ENCODE results near the gene EXOSC10. TPM values are rescaled to one million over a fixed set of nuclear protein-coding genes. Genes with fewer than 3 reads are reported as not detected.

EXOSC10 gene
- total and polyA plus RNA-seq, 2 donors (not counting 3 experiments of a cell fraction or from before 2014, with no cell fraction given): 74.9 to 103 TPM

GRCh38 chr1:11058026-11058425 lies 41.6 kb downstream of the EXOSC10 start:
- no peak overlapping the region for H3K4me2 ChIP-seq (ENCODE audit: insufficient read depth, low read length)

GRCh38 chr1:11057477-11057876 lies 42.2 kb downstream of the EXOSC10 start:
- H3K27ac ChIP-seq (ENCODE audit: insufficient read depth, low read depth, low read length): no peak overlapping the region
- intact Hi-C loops (cut with micrococcal nuclease) (no loop called here), dilution Hi-C loops (cut with MboI; ENCODE audit: extremely low pct_ligation_motif_present, low sequenced_read_pairs) (no loop called here)
- FAIRE-seq: no peak
- no peak overlapping the region for H2AFZ ChIP-seq (ENCODE audit: low read depth, low read length)
- no peaks in the 10 kb centered on the region for H3K9me3 ChIP-seq (replicated peaks; ENCODE audit: control insufficient read depth, insufficient read depth, low read length)
- H3K4me2 ChIP-seq (ENCODE audit: insufficient read depth, low read length): no peak overlapping the region
- H3K79me2 ChIP-seq (ENCODE audit: control insufficient read depth, insufficient read depth, low read length): peaks cover 20% of the 10 kb centered on the region
- ChIA-PET CTCF (interaction anchor here (3.1 kb wide), 1 partner anchor 20 kb away, joined by 21 read pairs; no protein-coding TSS in a partner anchor), POLR2A (no interaction called here)
- BruUV-seq (replicated peaks): no TSS peak
- DNase-seq (ENCODE audit: low read depth, low spot score): no peak
- H4K20me1 ChIP-seq (replicated peaks; ENCODE audit: control insufficient read depth, extremely low read depth, insufficient read depth, low read length): no peaks in the 10 kb centered on the region
- no peak overlapping the region for H3K4me3 ChIP-seq (replicated peaks in 1 of 3; ENCODE audit: insufficient read depth in 1 of 3, low read depth in 1 of 3, low read length in 3 of 3)
- H3K36me3 ChIP-seq (ENCODE audit: control insufficient read depth in 2 of 2, extremely low read depth in 1 of 2, insufficient read depth in 2 of 2, low read length in 2 of 2): peaks cover 0 to 12% of the 10 kb centered on the region in 2 experiments
- no peaks in the 10 kb centered on the region for H3K27me3 ChIP-seq (ENCODE audit: control insufficient read depth in 2 of 2, insufficient read depth in 2 of 2, low read length in 2 of 2)
- no peak overlapping the region for H3K9ac ChIP-seq (replicated peaks; ENCODE audit: extremely low read depth, insufficient read depth, low read length)
- TF ChIP-seq EZH2 (IDR thresholded peaks at IDR 0.05; ENCODE audit: borderline replicate concordance, low read depth, low read length, severe bottlenecking) (no peak), MAX (IDR thresholded peaks at IDR 0.05; ENCODE audit: insufficient read depth, insufficient read length) (no peak), POLR2AphosphoS5 (IDR thresholded peaks at IDR 0.05; ENCODE audit: insufficient read depth, low read depth, low read length) (no peak), JUN (IDR thresholded peaks at IDR 0.05; ENCODE audit: borderline replicate concordance, insufficient read depth, insufficient read length, low read depth) (no peak), GATA2 (IDR thresholded peaks at IDR 0.05; ENCODE audit: insufficient read depth, insufficient read length, low read depth, low read length) (no peak), MYC (IDR thresholded peaks at IDR 0.05; ENCODE audit: low read depth, low read length) (no peak), CTCF (IDR thresholded peaks at IDR 0.05; ENCODE audit: extremely low read depth in 1 of 2, insufficient read depth in 1 of 2, low read depth in 1 of 2, low read length in 2 of 2) (no peak), POLR2A (IDR thresholded peaks at IDR 0.05; ENCODE audit: low read depth, low read length) (no peak), FOS (IDR thresholded peaks at IDR 0.05; ENCODE audit: borderline replicate concordance, insufficient read depth, low read length) (no peak)
- peaks cover 13% of the 10 kb centered on the region for H3K4me1 ChIP-seq (ENCODE audit: control insufficient read depth, extremely low read depth, insufficient read depth, low read length)
- H3K9me1 ChIP-seq (replicated peaks; ENCODE audit: control insufficient read depth, extremely low read depth, insufficient read depth, low read length): no peaks in the 10 kb centered on the region

More at GRCh38 chr1:11058026-11058425, 41.6 kb downstream of the EXOSC10 start:
- BruUV-seq (replicated peaks): no TSS peak
- Histone ChIP-seq H3K9ac (replicated peaks; ENCODE audit: extremely low read depth, insufficient read depth, low read length) (no peak overlapping the region), H3K79me2 (ENCODE audit: control insufficient read depth, insufficient read depth, low read length) (peaks cover 20% of the 10 kb centered on the region), H3K9me3 (replicated peaks; ENCODE audit: control insufficient read depth, insufficient read depth, low read length) (no peaks in the 10 kb centered on the region), H3K36me3 (ENCODE audit: control insufficient read depth in 2 of 2, extremely low read depth in 1 of 2, insufficient read depth in 2 of 2, low read length in 2 of 2) (peaks cover 0 to 14% of the 10 kb centered on the region in 2 experiments), H3K4me1 (ENCODE audit: control insufficient read depth, extremely low read depth, insufficient read depth, low read length) (peaks cover 13% of the 10 kb centered on the region), H3K9me1 (replicated peaks; ENCODE audit: control insufficient read depth, extremely low read depth, insufficient read depth, low read length) (no peaks in the 10 kb centered on the region), H3K27ac (ENCODE audit: insufficient read depth, low read depth, low read length) (no peak overlapping the region), H4K20me1 (replicated peaks; ENCODE audit: control insufficient read depth, extremely low read depth, insufficient read depth, low read length) (no peaks in the 10 kb centered on the region), H3K4me3 (replicated peaks in 1 of 3; ENCODE audit: insufficient read depth in 1 of 3, low read depth in 1 of 3, low read length in 3 of 3) (no peak overlapping the region), H3K27me3 (ENCODE audit: control insufficient read depth in 2 of 2, insufficient read depth in 2 of 2, low read length in 2 of 2) (no peaks in the 10 kb centered on the region), H2AFZ (ENCODE audit: low read depth, low read length) (no peak overlapping the region)
- intact Hi-C loops (cut with micrococcal nuclease): no loop called here
- FAIRE-seq (no peak), DNase-seq (ENCODE audit: low read depth, low spot score) (no peak)
- CTCF ChIA-PET: interaction anchor here (3.1 kb wide), 1 partner anchor 20 kb away, joined by 21 read pairs; no protein-coding TSS in a partner anchor
- dilution Hi-C loops (cut with MboI; ENCODE audit: extremely low pct_ligation_motif_present, low sequenced_read_pairs): no loop called here
- no peak for TF ChIP-seq FOS (IDR thresholded peaks at IDR 0.05; ENCODE audit: borderline replicate concordance, insufficient read depth, low read length)
- TF ChIP-seq MYC (IDR thresholded peaks at IDR 0.05; ENCODE audit: low read depth, low read length): no peak
- no peak for TF ChIP-seq POLR2AphosphoS5 (IDR thresholded peaks at IDR 0.05; ENCODE audit: insufficient read depth, low read depth, low read length)
- TF ChIP-seq POLR2A (IDR thresholded peaks at IDR 0.05; ENCODE audit: low read depth, low read length): no peak
- POLR2A ChIA-PET: no interaction called here
